ENCODE measurements around the gene TSC2.

DNA sequence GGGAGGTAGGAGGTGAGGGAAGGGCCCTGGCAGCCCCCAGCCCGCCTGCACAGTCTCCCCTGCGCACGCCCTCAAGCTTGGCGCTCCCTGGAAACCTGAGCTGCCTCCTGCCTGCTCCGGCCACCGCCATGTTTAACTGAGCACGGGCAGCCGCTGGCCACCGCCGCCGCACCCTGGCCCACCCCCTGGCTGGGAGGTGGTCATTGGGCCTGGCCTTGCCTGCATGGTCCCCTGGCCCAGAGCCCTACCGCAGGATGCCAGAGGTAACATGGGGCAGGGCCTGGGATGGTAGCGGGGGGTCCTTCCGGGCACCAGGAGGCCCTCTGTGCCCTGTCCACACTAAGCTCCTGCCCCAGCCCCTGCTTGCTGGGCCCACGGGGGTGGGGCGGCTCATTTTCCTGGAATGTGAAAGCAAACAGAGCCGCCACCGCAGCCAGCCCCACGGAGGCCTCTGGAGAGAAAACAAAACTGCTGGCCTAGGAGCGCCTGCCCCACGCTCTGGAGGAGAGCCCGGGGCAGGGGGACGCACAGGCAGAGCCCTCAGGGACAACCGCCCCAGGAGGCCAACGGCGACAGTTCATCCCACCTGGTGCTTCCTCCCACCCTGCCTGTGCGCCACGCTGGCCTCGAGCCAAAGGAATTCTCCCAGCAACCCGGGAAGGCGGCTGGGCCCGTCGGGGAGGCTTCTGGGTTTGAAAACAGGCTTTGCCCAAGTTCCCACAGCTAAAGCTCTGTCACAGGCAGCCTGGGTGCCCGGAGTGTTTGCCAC lies 12.2 kb upstream of the TSC2 start:
- TF ChIP-seq, protein P1, sequence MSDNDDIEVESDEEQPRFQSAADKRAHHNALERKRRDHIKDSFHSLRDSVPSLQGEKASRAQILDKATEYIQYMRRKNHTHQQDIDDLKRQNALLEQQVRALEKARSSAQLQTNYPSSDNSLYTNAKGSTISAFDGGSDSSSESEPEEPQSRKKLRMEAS (IDR thresholded peaks at IDR 0.05), result peak; percentile 61
- TF ChIP-seq, protein P2, sequence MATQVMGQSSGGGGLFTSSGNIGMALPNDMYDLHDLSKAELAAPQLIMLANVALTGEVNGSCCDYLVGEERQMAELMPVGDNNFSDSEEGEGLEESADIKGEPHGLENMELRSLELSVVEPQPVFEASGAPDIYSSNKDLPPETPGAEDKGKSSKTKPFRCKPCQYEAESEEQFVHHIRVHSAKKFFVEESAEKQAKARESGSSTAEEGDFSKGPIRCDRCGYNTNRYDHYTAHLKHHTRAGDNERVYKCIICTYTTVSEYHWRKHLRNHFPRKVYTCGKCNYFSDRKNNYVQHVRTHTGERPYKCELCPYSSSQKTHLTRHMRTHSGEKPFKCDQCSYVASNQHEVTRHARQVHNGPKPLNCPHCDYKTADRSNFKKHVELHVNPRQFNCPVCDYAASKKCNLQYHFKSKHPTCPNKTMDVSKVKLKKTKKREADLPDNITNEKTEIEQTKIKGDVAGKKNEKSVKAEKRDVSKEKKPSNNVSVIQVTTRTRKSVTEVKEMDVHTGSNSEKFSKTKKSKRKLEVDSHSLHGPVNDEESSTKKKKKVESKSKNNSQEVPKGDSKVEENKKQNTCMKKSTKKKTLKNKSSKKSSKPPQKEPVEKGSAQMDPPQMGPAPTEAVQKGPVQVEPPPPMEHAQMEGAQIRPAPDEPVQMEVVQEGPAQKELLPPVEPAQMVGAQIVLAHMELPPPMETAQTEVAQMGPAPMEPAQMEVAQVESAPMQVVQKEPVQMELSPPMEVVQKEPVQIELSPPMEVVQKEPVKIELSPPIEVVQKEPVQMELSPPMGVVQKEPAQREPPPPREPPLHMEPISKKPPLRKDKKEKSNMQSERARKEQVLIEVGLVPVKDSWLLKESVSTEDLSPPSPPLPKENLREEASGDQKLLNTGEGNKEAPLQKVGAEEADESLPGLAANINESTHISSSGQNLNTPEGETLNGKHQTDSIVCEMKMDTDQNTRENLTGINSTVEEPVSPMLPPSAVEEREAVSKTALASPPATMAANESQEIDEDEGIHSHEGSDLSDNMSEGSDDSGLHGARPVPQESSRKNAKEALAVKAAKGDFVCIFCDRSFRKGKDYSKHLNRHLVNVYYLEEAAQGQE (IDR thresholded peaks at IDR 0.05; ENCODE audit: low read depth), result no peak
- TF ChIP-seq CREB1 (IDR thresholded peaks at IDR 0.05; ENCODE audit: low read depth) (no peak), TAF1 (IDR thresholded peaks at IDR 0.05; ENCODE audit: low read depth) (no peak)
